Smooth muscle cell (in vitro differentiated cells): ENCODE data around the gene ARID5B. TPM values are rescaled to one million over a fixed set of nuclear protein-coding genes. Genes with fewer than 3 reads are reported as not detected.
A peak's percentile ranks its signal among the peaks of the same experiment; 100 is the strongest.

Experiments used
- DNase-seq: peaks from one replicate; lab custom pipeline; 2025; ENCODE audit not compliant: unreplicated experiment; lab: John Stamatoyannopoulos, UW
- H2AFZ ChIP-seq: fragments of 200-600 bp; sonication (generic); 2 replicates; pipeline ENCODE4 v1.6.0; 2016; ENCODE audit warnings: antibody characterized with exemption, low read depth, mild to moderate bottlenecking
- H3F3A ChIP-seq: fragments of 200-600 bp; sonication (generic); 2 replicates; pipeline ENCODE4 v1.6.0; 2017; ENCODE audit warnings: antibody characterized with exemption, low read depth
- H3K27ac ChIP-seq: fragments of 200-600 bp; sonication (generic); 2 replicates; pipeline ENCODE4 v1.5.1; 2016; ENCODE audit warnings: low read depth, mild to moderate bottlenecking
- H3K27me3 ChIP-seq: fragments of 200-600 bp; sonication (generic); 2 replicates; pipeline ENCODE4 v1.6.1; 2016; ENCODE audit warnings: low read depth, mild to moderate bottlenecking
- H3K36me3 ChIP-seq: fragments of 200-600 bp; sonication (generic); 2 replicates; pipeline ENCODE4 v1.5.1; 2016; ENCODE audit warnings: low read depth
- H3K4me1 ChIP-seq: fragments of 200-600 bp; sonication (generic); 2 replicates; pipeline ENCODE4 v1.5.1; 2016; ENCODE audit warnings: low read depth
- H3K4me2 ChIP-seq: fragments of 200-600 bp; sonication (generic); 2 replicates; pipeline ENCODE4 v1.6.0; 2016; ENCODE audit warnings: mild to moderate bottlenecking
- H3K4me3 ChIP-seq: fragments of 200-600 bp; sonication (generic); 2 replicates; pipeline ENCODE4 v1.5.1; 2016; ENCODE audit warnings: mild to moderate bottlenecking
- H3K79me2 ChIP-seq: fragments of 200-600 bp; sonication (generic); 2 replicates; pipeline ENCODE4 v1.6.0; 2016; ENCODE audit warnings: low read depth, mild to moderate bottlenecking
- H3K9ac ChIP-seq: fragments of 200-600 bp; sonication (generic); 2 replicates; pipeline ENCODE4 v1.6.0; 2016; ENCODE audit warnings: low read depth
- H3K9me3 ChIP-seq: fragments of 200-600 bp; sonication (generic); replicated peaks from 2 replicates; pipeline ENCODE4 v1.5.1; 2016; ENCODE audit warnings: low read depth
- H4K20me1 ChIP-seq: fragments of 200-600 bp; sonication (generic); 2 replicates; pipeline ENCODE4 v1.6.0; 2016; ENCODE audit warnings: low read depth
- CTCF ChIP-seq: fragments of 200-600 bp; sonication (generic); IDR thresholded peaks from 2 replicates; pipeline ENCODE4 v1.5.1; 2017; ENCODE audit warnings: borderline replicate concordance, mild to moderate bottlenecking, antibody characterized with exemption; ENCODE audit not compliant: insufficient read depth, poor library complexity, severe bottlenecking
- WGBS: methylation state at CpG from one replicate; pipeline ENCODE4 v1.1.7; 2016; ENCODE audit warnings: low lambda C conversion rate; 5-methylcytosine and 5-hydroxymethylcytosine counted together
- polyA plus RNA-seq: library from polyadenylated mRNA; unstranded; fragments of >200 nt; fragmentation: Nextera tagmentation; extraction: Ambion mirVana; gene quantifications from 2 replicates; pipeline ENCODE4 v1.2.1, GENCODE V29; 2016
- total RNA-seq: library from RNA; depleted of rRNA; stranded (reverse); fragments of >200 nt; gene quantifications from 2 replicates; pipeline ENCODE4 v1.2.3, GENCODE V29; 2014

The ARID5B gene
- total and polyA plus RNA-seq, 2 experiments from 2014 or later, result 49.0 to 67.6 TPM

- no peaks in the 10 kb centered on the region for H3K27me3 ChIP-seq
- no peak for TF ChIP-seq CTCF
- no peak overlapping the region for H3K9ac ChIP-seq
- no peaks in the 10 kb centered on the region for H3F3A ChIP-seq
- H3K4me2 ChIP-seq, result peak overlapping the region; percentile 0
- no peak overlapping the region for H2AFZ ChIP-seq
- peaks cover 62% of the 10 kb centered on the region for H3K79me2 ChIP-seq
- DNase-seq, result no peak
- peaks cover 23% of the 10 kb centered on the region for H3K4me1 ChIP-seq
- H3K9me3 ChIP-seq, result no peaks in the 10 kb centered on the region
- 83% methylated on average over 7 of the region's 7 CpGs for WGBS
- peaks cover 27% of the 10 kb centered on the region for H4K20me1 ChIP-seq
- no peak overlapping the region for H3K4me3 ChIP-seq
- no peaks in the 10 kb centered on the region for H3K36me3 ChIP-seq
- peak overlapping the region; percentile 83 for H3K27ac ChIP-seq
Observed at GRCh38 chr10:61994405-61995219, 93.1 kb downstream of the ARID5B start.

- Histone ChIP-seq H3K4me3 (no peak overlapping the region), H3K27ac (no peak overlapping the region), H3K4me2 (peak overlapping the region; percentile 0), H3K27me3 (no peaks in the 10 kb centered on the region), H3K79me2 (peaks cover 62% of the 10 kb centered on the region), H3K36me3 (no peaks in the 10 kb centered on the region), H3K9ac (no peak overlapping the region), H3F3A (no peaks in the 10 kb centered on the region), H3K4me1 (peaks cover 23% of the 10 kb centered on the region), H3K9me3 (no peaks in the 10 kb centered on the region), H2AFZ (no peak overlapping the region), H4K20me1 (peaks cover 30% of the 10 kb centered on the region)
- no peak for DNase-seq
- WGBS, result 88% methylated on average over 3 of the region's 3 CpGs
- TF ChIP-seq CTCF, result no peak
Observed at GRCh38 chr10:61995220-61995503, 93.7 kb downstream of the ARID5B start.

GRCh38 chr10:61998937-61999336 lies 97.4 kb downstream of the ARID5B start:
- WGBS, result 100% methylated on average over 1 of the region's 1 CpG
- no peak overlapping the region for H3K9ac ChIP-seq
- H3K36me3 ChIP-seq, result no peaks in the 10 kb centered on the region
- TF ChIP-seq CTCF, result no peak
- H3K4me2 ChIP-seq, result no peak overlapping the region
- peaks cover 48% of the 10 kb centered on the region for H4K20me1 ChIP-seq
- H3K79me2 ChIP-seq, result peaks cover 63% of the 10 kb centered on the region
- H3F3A ChIP-seq, result no peaks in the 10 kb centered on the region
- H2AFZ ChIP-seq, result no peak overlapping the region
- peaks cover 11% of the 10 kb centered on the region for H3K4me1 ChIP-seq
- H3K27me3 ChIP-seq, result no peaks in the 10 kb centered on the region
- H3K9me3 ChIP-seq, result no peaks in the 10 kb centered on the region
- no peak overlapping the region for H3K4me3 ChIP-seq
- no peak overlapping the region for H3K27ac ChIP-seq
- no peak for DNase-seq
